NCI-H1694 treated with DMSO at 0.1 percent for 48 hours (cell line): ENCODE results near the gene ZFP69B.

Experiments
- DNase-seq: peaks from one replicate; lab custom pipeline; 2025; lab: John Stamatoyannopoulos, UW

The ZFP69B gene

DNA sequence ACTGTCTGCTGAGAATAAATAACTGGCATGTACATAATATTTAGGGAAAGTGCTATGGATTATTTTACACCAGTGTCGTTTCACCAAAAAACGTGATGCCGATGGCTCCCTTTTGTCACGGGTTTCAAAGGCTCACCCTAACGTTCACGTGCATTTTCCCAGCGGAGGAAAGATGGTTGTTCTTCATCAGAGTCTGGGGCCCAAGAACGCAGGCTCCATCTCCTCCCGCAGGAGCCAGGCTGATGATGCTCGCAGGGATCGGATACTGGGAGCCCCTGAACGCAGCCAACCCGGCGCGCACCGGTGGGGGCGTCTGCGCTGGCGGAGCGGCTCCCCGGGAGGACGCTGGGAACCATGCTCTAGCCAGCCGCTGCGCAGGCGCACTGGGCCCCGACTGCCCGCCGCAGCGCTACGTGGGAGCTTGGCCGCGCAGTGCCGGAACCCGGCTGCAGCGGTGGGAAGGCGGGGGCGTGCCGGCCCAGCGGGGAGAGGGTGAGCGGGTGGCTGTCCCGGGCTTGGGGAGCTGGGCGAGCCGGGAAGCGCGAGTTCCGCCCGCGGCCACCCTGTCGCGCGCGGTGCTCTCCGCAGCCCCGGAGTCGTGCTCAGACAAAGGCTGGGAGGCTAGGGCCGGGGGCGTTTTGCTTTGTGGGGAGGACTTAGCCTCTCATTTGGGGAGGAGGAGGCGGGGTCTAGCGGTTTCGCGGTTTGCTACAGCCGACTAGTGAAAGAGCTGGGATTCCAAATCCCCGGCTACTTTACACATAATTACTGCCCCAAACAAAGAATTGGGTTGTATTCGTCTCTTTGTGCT, at the start of gene ZFP69B:
Gene ZFP69B (plus strand): TSS at position 793 of the 811 bp plus-strand sequence. CDS start 486 bp downstream, outside the sequence.
- peak; percentile 70 for DNase-seq

- DNase-seq: no peak
Observed at GRCh38 chr1:40401473-40402201, 48.6 kb upstream of the ZFP69B start.

DNA sequence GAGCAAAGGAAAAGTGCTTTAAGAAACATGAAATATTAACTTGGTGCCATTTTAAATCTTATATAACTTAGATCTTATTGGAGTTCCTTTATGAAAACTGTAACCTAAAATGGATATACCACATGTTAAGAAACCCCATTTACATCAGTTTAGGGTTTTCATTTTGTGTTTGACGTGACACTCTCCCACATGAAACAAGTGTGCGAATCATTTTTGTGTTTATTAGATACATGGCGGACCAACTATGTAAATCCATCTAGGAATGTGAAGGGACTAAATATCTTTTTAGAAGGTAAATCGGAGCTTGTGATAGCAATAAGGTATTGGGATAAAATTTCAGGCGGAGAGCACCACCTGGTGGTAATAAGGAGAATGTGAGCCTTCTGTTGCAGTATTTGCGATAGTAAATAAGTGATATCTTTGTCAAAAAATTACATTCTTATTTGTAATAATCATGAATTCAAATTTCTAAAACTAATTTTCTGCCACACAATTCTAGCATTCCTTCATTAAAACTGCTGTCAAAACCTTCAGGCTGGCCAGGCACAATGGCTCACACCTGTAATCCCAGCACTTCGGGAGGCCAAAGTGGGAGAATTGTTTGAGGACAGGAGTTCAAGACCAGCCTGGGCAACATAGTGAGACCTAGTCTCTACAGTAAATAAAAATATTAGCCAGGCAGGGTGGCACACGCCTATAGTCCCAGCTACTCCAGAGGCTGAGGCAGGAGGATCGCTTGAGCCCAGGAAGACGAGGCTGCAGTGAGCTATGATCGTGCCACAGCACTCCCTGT, 45.4 kb upstream of the ZFP69B start:
- peak; percentile 37 for DNase-seq

- no peak for DNase-seq
Observed at GRCh38 chr1:40405812-40406211, 44.5 kb upstream of the ZFP69B start.

DNA sequence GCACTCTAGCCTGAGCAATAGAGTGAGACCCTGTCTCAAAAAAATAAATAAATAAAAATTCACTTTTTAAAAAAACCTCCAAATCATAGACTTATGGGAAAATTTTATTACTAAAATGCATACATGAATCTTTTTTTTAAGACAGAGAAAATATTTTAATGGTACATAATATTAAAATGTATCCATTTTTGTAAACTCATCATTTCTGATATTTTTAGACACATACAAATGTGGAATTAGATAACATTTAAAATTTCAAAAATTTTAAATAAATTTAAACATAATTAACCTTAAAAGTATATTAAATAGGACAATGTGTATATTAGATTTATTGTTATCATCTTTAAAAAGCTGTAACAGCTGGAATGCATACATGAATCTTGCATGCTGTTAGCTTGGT, 42.8 kb upstream of the ZFP69B start:
- no peak for DNase-seq

- DNase-seq: no peak
Observed at GRCh38 chr1:40409467-40409866, 40.8 kb upstream of the ZFP69B start.

- DNase-seq: no peak
Observed at GRCh38 chr1:40411294-40411693, 39.0 kb upstream of the ZFP69B start.

GRCh38 chr1:40411843-40412242, 38.4 kb upstream of the ZFP69B start:
- DNase-seq: no peak

GRCh38 chr1:40413527-40414252, 36.6 kb upstream of the ZFP69B start:
- no peak for DNase-seq

DNA sequence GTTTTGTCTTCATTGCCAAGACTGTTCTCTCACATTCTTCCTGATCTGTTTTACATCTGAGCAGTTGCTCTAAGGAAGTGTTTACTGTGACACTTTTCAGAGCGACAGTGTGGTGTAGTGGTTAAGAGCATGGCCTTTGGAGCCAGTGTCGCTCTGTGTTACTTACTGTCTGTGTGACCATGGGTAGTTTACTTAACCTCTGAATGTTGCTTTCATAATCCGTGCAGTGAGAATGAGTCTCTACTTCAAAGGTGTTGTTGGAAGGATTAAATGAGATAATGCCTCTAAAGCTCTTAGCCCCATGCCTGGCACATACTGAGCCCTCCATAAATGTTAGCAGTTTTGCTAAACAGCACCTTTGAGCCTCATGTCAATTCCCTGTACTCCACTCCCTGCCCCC, 35.9 kb upstream of the ZFP69B start:
- DNase-seq: no peak

- no peak for DNase-seq
Observed at GRCh38 chr1:40416709-40417108, 33.6 kb upstream of the ZFP69B start.

DNA sequence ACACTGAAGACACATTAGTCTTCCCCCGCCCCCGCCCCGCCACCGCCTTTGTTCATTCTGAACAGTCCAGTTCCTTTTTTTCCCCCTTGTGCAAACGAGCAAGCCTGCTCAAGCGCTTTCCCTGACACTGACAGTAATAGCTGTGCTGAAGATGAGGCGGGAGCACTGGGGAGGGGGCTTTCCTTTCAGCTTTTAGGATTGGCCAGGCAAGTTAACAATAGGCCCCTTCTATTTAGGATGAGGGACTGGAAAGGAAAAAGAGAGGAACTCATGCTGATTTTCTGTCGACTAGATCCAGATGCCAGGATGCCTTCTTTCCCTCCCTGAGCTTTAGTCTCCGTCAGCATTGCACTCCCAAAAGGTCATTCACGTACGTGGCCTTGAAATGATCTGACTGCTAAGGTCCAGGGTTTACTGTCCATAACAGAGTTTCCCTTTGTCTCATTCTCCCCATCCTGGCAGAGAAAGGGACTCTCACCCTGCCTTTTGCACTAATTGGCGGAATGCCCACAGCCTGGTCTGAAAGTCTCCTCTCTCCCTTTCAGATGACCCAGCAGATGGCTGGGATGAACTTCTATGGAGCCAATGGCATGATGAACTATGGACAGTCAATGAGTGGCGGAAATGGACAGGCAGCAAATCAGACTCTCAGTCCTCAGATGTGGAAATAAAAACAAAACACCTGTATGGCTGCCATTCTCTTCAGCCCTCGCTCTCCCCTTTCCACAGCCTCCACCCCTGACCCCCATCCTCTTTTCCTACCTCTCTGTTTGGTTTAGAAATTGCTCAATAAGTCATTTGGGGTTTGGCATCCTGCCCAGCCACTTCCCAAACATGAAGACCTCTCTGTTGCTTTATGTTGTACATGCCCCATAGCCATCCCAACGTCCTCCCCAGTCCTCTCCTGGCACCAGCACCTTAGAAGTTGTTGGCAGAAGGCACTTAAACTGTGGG, 28.6 kb upstream of the ZFP69B start:
- DNase-seq: no peak

DNA sequence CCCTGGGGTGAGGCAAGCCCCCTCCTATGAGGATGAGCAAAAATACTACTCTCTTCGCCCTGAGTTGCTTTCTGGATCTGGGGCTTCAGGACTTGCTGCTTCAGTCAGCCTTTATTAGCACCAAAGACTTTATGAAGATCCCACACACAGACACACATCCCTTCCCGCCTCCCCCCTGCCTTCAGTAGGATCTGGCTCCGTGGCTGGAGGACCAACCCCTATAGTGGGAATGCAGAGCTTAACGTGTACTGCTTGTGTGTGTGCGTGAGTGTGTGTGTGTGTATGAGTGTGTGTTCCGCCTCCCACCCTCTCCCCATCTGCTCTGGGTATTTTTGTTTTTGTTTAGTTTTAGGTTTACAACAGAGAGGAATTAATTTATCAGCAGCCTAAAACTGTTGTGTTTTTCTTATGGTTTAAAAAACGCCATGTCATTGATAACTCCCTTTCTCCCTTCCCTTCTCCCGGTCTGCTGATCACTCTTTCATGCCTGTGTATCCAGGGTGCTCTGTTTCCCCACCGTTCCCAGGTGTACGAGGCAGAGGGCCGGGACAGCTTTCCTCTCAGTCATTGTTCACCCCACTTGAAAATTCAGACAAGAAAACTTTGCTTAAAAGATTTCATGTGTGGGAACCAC, 27.5 kb upstream of the ZFP69B start:
- DNase-seq: no peak

DNA sequence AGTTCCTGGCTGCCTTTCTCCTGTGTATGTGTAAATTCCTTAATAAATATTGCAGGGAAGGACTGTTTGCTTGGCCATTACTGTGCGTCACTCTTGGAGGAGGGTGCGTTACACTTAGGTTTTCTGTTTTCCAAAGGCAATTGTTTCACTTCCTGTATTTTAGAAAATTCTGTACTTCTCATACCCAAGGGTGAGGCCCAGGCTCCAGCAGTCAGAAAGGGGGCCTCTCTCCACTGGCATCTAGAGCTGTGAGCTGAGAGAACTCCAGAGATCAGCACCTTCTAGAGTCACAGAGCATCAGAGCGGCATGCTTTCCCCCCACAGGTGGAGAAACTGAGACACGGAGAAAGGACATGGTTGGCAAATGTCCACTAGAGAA, 27.0 kb upstream of the ZFP69B start:
- no peak for DNase-seq

- no peak for DNase-seq
Observed at GRCh38 chr1:40423951-40424618, 26.2 kb upstream of the ZFP69B start.

- DNase-seq: no peak
Observed at GRCh38 chr1:40425198-40425597, 25.1 kb upstream of the ZFP69B start.

DNA sequence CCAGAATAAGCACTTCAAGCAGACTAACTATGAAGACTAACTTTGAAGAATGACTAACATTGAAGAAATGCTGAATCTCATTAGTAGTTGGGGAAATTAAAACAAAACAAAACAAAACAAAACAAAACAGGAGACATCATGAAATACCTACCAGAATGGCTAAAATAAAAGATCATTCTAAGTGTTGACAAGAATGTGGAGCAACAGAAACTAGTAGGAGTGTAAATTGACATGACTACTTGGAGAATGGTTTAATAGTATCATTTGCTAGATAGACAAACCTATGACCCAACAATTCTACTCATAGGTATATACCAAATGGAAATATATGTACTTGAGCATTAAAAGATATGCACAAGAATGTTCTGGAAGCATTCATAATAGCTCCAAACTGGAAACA, 18.9 kb upstream of the ZFP69B start:
- no peak for DNase-seq

GRCh38 chr1:40432644-40433390, 17.5 kb upstream of the ZFP69B start:
- no peak for DNase-seq

GRCh38 chr1:40435471-40435870, 14.8 kb upstream of the ZFP69B start:
- no peak for DNase-seq
